Retinal pigment epithelial cell (primary cell): ENCODE data around the gene POLE.

ENCODE experiments used
- DNase-seq: peaks from one replicate; pipeline ENCODE4 v3.0.0-alpha.2; 2010; ENCODE audit warnings: low read depth
- H3K4me3 ChIP-seq: 2 replicates; pipeline ENCODE4 v1.5.1; 2011; ENCODE audit warnings: mild to moderate bottlenecking, low read length, control low read depth, moderate library complexity
- CTCF ChIP-seq: conservative IDR thresholded peaks from 2 replicates; pipeline ENCODE4 v1.5.1; 2011; ENCODE audit warnings: low read depth, low read length, control low read depth, inconsistent platforms

Gene POLE

DNA sequence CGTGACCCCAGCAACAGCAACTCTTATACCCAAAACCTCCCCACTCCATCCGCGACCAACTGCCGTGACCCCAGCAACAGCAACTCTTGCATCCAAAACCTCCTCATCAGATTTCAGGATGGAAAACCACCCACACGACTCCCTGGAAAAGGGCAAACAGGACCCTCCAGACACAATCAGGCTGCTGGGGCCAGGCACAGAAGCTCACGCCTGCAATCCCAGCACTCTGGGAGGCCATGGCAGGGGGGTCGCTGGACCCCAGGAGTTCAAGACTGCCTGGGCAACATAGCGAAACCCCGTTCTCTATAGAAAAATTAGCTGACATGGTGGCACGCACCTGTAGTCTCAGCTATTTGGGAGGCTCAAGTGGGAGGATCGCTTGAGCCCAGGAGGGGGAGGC lies 43.2 kb upstream of the POLE start:
- no peak for DNase-seq
- no peak overlapping the region for H3K4me3 ChIP-seq
- no peak for TF ChIP-seq CTCF

- DNase-seq, result no peak
- no peak overlapping the region for H3K4me3 ChIP-seq
- no peak for TF ChIP-seq CTCF
Measured at GRCh38 chr12:132729541-132730320, 42.6 kb upstream of the POLE start.

DNA sequence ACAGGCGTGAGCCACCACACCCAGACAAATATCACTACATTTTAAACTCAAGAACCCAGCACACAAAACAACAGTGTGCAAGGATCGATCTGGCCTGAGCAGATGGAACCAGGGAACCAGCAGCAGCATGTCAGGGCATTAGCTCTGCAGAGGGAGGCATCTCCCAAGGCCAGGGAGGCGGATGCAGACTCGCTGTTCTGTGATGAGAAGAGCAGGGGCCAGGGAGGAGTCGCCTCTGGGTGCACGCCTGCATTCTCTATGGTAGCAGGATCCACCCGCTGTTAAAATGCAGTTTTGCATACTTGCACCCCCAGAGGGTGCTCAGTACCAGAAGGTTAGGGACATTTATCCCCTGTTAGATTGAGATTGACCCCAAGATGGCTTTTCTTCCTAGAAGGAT lies 41.4 kb upstream of the POLE start:
- no peak for TF ChIP-seq CTCF
- DNase-seq, result no peak
- H3K4me3 ChIP-seq, result no peak overlapping the region

DNA sequence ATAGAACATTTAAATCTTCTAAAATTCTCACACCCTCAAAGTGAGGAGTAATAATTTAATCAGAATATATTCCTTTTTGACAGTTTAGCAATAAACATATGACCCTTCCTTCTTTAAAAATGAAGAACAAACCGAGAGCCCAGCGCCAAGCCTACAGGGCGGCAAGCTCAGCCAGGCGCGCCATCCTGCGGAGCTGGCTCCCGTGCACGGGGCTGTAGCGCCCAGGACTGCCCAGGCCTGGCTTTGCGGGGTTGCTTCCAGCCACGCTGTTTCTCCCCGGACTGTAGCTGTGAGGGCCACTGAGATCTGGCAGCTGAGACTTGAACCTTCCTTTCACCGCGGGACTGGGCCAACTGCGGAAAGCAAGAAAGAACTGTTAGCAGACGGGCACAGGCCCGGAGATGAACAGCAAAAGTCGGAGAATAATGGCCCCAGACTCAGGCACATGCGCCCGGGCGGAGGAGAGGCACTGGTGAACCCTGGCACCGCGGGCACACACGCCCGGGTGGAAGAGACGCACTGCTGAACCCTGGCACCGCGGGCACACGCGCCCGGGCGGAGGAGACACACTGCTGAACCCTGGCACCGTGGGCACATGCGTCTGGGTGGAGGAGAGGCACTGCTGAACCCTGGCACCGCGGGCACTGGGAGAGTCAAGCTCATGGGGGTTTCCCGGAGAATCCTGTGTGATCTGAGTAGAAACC lies 40.1 kb upstream of the POLE start:
- no peak for TF ChIP-seq CTCF
- H3K4me3 ChIP-seq, result no peak overlapping the region
- DNase-seq, result no peak

GRCh38 chr12:132726386-132726785 lies 39.2 kb upstream of the POLE start:
- H3K4me3 ChIP-seq, result no peak overlapping the region
- no peak for TF ChIP-seq CTCF
- DNase-seq, result no peak

- H3K4me3 ChIP-seq, result no peak overlapping the region
- no peak for TF ChIP-seq CTCF
- no peak for DNase-seq
Measured at GRCh38 chr12:132724506-132725241, 37.5 kb upstream of the POLE start.
